Stomach smooth muscle (tissue), 2 donors: ENCODE measurements around the gene NCS1.

Source experiments
- H3K27ac ChIP-seq: one replicate; pipeline ENCODE4 v1.7.0; 2013; ENCODE audit warnings: mild to moderate bottlenecking, low read length, inconsistent platforms
- H3K27me3 ChIP-seq, 2 donors: one replicate each; pipeline ENCODE4 v1.7.0; 2013; ENCODE audit warnings: low read length in 2 of 2; ENCODE audit not compliant: insufficient read depth in 2 of 2, control insufficient read depth in 1 of 2
- H3K36me3 ChIP-seq, 2 donors: one replicate each; pipeline ENCODE4 v1.7.0; 2013; ENCODE audit warnings: low read length in 2 of 2; ENCODE audit not compliant: control insufficient read depth in 2 of 2, insufficient read depth in 2 of 2
- H3K4me1 ChIP-seq: one replicate; pipeline ENCODE4 v1.7.0; 2013; ENCODE audit warnings: low read length; ENCODE audit not compliant: control insufficient read depth, insufficient read depth
- H3K4me3 ChIP-seq, 2 donors: one replicate each; pipeline ENCODE4 v1.7.0; 2013; ENCODE audit warnings: low read length in 2 of 2
- H3K9ac ChIP-seq, 2 donors: one replicate each; pipeline ENCODE4 v1.7.0; 2013; ENCODE audit warnings: low read length in 2 of 2, mild to moderate bottlenecking in 1 of 2
- H3K9me3 ChIP-seq, 2 donors: one replicate each; pipeline ENCODE4 v1.7.0; 2013; ENCODE audit warnings: low read length in 2 of 2; ENCODE audit not compliant: control insufficient read depth in 2 of 2
- donor health status: healthy.
- donor health status: Pancreatic carcinoma.

The NCS1 gene

DNA sequence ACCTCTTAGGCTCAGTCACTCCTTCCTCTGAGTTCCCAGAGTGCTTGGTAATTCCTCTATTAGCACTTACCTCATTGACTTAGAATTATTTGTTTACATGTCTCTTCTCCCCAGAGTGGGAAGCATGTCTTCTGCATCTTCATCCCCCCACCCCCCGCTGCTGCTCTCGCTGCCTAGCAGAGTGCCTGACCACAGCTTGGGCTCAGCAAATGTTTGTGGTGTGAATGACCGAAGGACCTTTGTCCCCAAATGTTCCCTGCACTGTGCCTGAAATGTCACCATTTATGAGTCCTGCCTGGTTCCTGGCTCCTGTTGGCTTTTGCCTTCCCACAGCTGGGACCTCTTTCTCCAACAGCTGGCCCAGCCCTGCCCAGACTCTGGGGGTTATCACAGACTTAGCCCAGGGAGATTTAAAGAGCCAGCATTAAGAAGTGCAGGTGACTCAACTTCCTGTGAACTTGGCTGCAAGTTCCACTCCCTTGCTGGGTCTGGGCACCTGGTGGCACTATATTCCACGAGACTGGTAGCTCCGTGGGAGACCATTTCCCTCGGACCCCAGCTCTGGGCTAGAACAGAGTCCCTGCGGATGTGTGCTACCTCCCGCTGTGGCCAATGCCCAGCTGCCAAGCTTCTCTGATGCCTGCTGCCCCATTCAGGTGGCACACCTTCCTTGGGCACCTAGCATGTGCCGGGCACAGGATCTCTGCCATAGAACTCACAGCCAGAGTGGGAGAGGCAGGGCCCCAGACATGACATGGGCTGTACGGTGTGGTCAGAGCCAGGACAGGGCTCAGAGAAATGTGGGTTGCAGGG is 91.6 kb downstream of the NCS1 start:
- Histone ChIP-seq H3K9ac (peak overlapping the region in 1 of 2 donors; percentile 29), H3K4me1 (peaks cover 26% of the 10 kb centered on the region), H3K27ac (no peak overlapping the region), H3K27me3 (peaks cover 0 to 7% of the 10 kb centered on the region in 2 donors), H3K4me3 (no peak overlapping the region), H3K9me3 (no peaks in the 10 kb centered on the region), H3K36me3 (no peaks in the 10 kb centered on the region)

DNA sequence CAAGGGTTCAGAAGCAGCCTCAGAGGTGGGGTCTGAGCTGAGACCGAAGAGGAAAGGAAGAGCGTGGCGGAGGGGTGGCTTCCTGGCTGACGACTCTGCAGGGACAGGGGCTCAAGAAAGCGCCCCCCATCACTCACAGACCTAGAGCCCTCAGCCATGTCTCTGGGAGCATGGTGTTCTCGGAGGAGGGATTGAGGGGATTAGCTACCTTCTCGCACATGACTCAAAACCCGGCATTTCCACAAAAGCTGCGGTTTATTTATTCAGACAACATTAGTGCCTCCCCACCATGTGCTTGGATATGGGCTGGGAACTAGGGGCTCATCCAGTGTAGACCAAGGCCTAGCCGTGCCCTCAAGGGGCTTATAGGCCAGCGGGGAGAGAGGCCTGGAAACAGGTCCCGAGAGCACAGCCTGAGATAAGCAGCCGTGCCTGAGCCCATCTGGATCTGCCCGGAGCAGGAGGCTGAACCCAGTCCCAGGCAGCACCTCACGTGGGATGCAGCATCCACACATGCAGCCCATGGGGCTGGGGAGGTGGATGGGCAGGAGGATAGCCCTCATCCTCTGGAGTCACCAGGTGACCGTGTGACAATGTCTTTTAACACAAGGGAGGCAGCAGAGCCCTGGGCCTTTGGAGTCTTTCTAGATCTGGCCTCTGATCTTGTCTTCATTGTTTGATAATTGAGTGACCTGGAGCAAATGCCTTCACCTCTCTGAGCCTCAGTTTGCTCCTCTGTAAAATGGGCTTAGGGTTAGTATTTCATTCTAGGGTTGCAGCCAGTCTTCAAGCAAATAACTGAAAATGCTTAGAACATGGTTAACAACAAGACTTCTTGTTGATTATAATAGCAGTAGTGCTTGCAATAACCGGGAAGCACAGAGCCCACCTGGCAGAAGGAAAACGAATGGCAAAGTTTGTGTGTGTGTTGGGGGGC is 92.5 kb downstream of the NCS1 start:
- H3K4me3 ChIP-seq = peak overlapping the region; percentile 46 to 71
- no peaks in the 10 kb centered on the region for H3K9me3 ChIP-seq
- H3K36me3 ChIP-seq = no peaks in the 10 kb centered on the region
- H3K27ac ChIP-seq = no peak overlapping the region
- H3K9ac ChIP-seq = peak overlapping the region in 1 of 2 donors; percentile 29
- peaks cover 32% of the 10 kb centered on the region for H3K4me1 ChIP-seq
- H3K27me3 ChIP-seq = peaks cover 0 to 7% of the 10 kb centered on the region in 2 donors

DNA sequence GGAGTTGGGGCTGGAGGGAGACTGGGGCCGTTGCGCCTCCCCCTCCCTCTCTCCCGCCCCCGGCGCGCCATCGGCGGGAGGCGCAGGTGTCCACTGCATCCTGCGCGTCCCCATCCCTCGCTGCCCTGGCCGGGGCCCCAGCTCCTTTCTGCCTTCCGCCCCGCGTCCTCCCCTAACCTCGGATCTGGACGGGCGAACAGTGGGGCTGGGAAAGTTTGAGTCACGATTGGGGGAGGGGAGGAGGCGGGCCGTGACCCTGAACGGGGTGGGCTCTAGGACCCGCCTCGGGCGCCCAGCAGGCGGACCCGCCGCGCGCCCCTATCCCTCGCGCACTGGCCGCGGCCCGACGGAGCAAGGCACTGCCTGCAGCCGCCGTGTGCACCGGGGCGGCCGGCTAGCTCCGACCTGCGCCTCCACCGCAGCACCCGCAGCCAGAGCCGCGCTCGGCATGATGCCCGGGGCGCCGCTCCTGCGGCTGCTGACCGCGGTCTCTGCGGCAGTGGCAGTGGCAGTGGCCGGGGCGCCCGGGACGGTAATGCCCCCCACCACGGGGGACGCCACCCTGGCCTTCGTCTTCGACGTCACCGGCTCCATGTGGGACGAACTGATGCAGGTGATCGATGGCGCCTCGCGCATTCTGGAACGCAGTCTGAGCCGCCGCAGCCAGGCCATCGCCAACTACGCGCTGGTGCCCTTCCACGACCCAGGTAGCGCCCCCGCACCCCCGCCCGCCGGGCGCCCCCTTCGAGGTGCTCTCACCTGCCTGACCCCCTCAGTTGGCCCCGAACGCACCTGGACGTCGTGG is 93.4 kb downstream of the NCS1 start, which contains the start of gene HMCN2:
TSS of gene HMCN2 (plus strand) at position 330 of the 805 bp plus-strand sequence. CDS start at position 449, 119 bp downstream.
- H3K9ac ChIP-seq = peak within 1 kb of the TSS; percentile 26 to 29
- H3K4me3 ChIP-seq = peak within 1 kb of the TSS; percentile 46 to 71
- no peaks in the 10 kb centered on the region for H3K9me3 ChIP-seq
- H3K27ac ChIP-seq = peak within 1 kb of the TSS; percentile 37
- H3K27me3 ChIP-seq = peaks cover 0 to 7% of the 10 kb centered on the region in 2 donors
- H3K36me3 ChIP-seq = no peaks in the 10 kb centered on the region
- peaks cover 33% of the 10 kb centered on the region for H3K4me1 ChIP-seq

DNA sequence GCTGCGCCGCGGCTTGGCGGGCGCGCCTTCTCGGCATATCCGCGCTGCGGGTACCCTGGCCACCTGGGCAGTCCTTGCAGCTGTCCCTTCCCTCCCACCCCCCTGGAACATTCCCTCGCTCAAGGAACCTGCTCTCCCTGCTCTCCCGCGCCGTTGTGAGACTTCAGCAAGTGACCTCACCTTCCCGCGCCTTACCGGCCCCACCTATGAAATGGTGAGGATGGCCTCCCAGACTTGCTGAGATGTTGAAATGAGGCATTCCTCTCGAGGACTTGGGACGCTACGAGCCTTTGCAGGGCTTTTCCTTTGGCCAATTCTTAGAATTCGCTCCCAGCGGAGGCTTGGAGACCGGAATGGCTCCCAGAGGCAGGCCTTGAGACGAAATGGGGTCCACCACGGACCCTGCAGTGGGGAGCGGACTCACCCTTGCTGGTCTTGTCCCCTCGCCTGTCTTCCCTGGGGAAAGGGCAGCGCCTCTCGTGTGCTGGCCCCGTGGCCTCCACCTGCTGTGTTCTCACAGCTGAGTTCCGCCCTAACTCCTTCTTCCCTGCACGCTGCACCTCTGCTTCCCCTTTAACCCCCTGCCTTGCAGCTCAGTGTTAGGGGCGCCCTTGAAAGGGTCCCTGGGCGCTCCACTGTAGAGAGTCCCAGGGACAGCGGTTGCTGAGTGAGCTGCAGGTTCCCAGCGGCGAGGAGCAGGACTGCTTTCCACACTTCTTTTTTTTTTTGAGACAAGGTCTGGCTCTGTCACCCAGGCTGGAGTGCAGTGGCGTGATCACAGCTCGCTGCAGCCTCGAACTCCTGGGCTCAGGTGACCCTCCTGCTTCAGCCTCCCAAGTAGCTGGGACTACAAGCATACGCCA is 94.3 kb downstream of the NCS1 start:
- Histone ChIP-seq H3K27me3 (peaks cover 0 to 7% of the 10 kb centered on the region in 2 donors), H3K4me3 (peak overlapping the region; percentile 46 to 71), H3K9ac (peak overlapping the region; percentile 5 to 26), H3K4me1 (peaks cover 35% of the 10 kb centered on the region), H3K9me3 (no peaks in the 10 kb centered on the region), H3K36me3 (no peaks in the 10 kb centered on the region), H3K27ac (peak overlapping the region; percentile 37)

DNA sequence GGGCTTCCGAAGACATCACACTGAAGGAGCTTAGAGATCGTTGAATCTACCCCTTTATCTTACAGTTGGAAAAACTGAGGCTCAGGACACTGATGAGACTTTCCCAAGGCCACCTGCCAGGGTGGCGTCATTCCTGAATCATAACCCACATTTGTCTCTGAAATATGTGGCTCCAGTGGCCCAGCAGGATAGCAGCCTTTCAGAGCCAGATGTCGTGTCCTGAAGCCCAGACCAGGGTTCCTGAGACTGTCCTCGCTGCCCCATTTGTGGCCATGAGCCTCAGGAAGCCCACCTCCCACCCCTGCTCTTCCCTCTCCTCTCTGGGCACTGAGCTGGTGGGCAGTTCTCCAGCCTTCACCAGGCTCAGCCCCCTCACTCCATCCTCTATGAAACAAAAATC is 95.7 kb downstream of the NCS1 start:
- Histone ChIP-seq H3K27me3 (peaks cover 0 to 7% of the 10 kb centered on the region in 2 donors), H3K9ac (peak overlapping the region in 1 of 2 donors; percentile 57), H3K9me3 (no peaks in the 10 kb centered on the region), H3K36me3 (no peaks in the 10 kb centered on the region), H3K27ac (peak overlapping the region; percentile 85), H3K4me1 (peaks cover 35% of the 10 kb centered on the region), H3K4me3 (peak overlapping the region in 1 of 2 donors; percentile 62)

DNA sequence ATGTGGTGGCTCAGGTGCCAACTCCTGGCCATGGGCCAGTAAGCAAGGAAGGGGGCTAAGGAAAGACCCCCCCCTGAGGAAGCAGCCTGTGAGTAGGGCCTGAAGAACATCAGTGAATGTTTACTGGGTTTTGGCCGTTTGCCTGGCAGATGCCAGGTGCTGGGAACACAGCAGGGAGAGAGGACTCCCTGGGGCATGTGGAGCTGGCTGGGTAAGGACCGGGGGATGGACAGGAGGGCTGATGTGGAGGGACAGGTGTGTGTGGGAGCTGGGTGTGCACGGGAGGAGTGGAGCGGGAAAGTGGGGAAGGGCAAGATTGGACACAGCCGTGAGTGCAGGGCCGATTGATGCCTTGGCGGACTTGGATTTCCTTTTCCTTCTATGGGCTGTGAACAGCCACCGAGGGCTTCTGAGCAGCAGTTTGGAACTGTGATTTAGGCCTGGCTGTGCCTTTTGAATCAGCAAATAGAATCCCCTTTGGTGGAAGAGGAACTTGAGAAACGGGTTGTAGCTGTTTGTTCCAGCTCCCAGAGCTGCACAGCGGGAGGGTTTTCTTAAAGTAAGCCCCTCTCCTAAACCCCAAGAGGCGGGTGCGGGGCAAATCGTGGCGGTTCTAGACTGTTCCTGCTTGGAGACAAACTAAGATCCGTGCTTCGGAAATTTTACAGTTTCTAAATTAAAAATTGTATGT is 96.5 kb downstream of the NCS1 start:
- Histone ChIP-seq H3K9ac (peak overlapping the region; percentile 57 to 66), H3K27ac (peak overlapping the region; percentile 85), H3K4me3 (peak overlapping the region; percentile 49 to 62)

DNA sequence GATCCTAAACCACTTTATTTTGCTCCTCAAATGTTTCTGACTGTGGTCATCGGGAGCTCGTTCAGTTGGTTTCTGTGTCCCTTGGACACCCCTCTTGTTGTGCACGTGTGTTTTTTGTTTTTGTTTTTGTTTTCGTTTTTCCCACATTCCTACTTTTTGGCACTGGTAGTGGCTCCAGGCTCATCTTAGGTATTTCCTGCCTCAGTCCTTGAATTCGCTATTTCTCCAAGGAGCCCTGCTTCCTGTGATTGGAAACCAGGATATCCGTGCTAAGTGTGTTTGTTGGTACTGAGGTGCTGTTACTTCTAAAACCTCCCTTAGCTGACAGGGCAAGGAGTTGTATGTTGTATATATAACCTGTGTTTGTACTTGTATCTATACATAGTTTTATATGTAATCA is 99.3 kb downstream of the NCS1 start:
- Histone ChIP-seq H3K27me3 (peaks cover 0 to 2% of the 10 kb centered on the region in 2 donors), H3K4me1 (peaks cover 23% of the 10 kb centered on the region), H3K36me3 (no peaks in the 10 kb centered on the region), H3K4me3 (no peak overlapping the region), H3K9ac (no peak overlapping the region), H3K27ac (no peak overlapping the region), H3K9me3 (no peaks in the 10 kb centered on the region)

More for the DNA sequence above, 96.5 kb downstream of the NCS1 start:
- no peaks in the 10 kb centered on the region for H3K9me3 ChIP-seq
- H3K4me1 ChIP-seq = peaks cover 35% of the 10 kb centered on the region
- no peaks in the 10 kb centered on the region for H3K36me3 ChIP-seq
- peaks cover 0 to 7% of the 10 kb centered on the region in 2 donors for H3K27me3 ChIP-seq

DNA sequence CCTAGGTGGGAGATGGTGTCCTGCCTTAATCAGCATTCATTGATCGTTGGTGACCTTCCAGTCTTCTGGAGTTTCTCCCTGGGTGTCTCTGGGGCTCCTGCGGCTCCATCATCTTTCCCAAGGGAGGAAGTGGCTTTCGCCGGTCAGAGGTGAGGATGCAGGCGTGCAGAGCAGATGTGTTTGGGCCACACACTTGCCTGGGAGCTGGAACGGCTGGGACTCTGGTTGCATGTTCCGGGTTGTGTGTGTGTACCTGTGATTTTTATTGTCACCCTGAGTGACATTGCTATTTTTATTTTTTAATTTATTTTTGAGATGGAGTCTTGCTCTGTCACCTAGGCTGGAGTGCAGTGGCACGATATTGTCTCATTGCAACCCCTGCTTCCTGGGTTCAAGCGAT is 103.0 kb downstream of the NCS1 start:
- no peak overlapping the region for H3K9ac ChIP-seq
- no peak overlapping the region for H3K4me3 ChIP-seq
- no peaks in the 10 kb centered on the region for H3K27me3 ChIP-seq
- no peak overlapping the region for H3K27ac ChIP-seq
- H3K4me1 ChIP-seq = peaks cover 7% of the 10 kb centered on the region
- no peaks in the 10 kb centered on the region for H3K36me3 ChIP-seq
- no peaks in the 10 kb centered on the region for H3K9me3 ChIP-seq

DNA sequence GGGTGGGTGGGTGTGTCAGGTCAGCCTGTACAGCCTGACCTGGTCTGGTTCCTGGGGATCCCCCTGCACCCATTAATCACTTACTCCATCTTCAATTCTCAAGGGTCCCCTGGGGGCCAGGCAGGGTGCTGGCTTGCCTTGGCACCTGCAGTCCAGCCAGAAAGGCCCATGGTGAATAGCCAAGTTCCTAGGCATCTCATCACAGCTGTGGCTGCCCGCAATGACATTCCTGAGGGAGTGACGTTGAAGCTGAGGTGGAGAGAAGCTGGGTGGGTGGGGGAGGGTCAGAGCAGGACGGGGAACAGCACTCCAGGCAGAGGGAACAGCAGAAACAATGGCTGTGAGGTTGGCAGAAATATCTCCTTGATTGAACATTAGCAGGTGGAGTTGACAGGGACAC is 103.9 kb downstream of the NCS1 start:
- Histone ChIP-seq H3K4me3 (no peak overlapping the region), H3K9me3 (no peaks in the 10 kb centered on the region), H3K9ac (no peak overlapping the region), H3K36me3 (no peaks in the 10 kb centered on the region), H3K27me3 (no peaks in the 10 kb centered on the region), H3K4me1 (peaks cover 3% of the 10 kb centered on the region), H3K27ac (no peak overlapping the region)
